Stimulated activated effector memory CD8-positive, alpha-beta T cell treated with anti-CD3 and anti-CD28 coated beads, Interleukin-12 subunit alpha, Interleukin-12 subunit beta, amount 100 ng/mL, for 72 hours (primary cell): ENCODE measurements around the gene CASTOR2.

Experiments used
- ATAC-seq: fragments of 150-1000 bp; cut with Tn5 transposase; 2 replicates; pipeline ENCODE4 v1.10.0; 2021
- DNase-seq, 2 donors: peaks; one replicate each; pipeline ENCODE4 v3.0.0; 2021 to 2022; ENCODE audit warnings: low spot score in 2 of 2
- H3K27ac Mint-ChIP-seq: one replicate; pipeline ENCODE4 v1.8.0; 2022; ENCODE audit warnings: mild to moderate bottlenecking, mixed read lengths
- H3K36me3 Mint-ChIP-seq: one replicate; pipeline ENCODE4 v1.8.0; 2022; ENCODE audit warnings: mild to moderate bottlenecking, mixed read lengths
- H3K4me1 Mint-ChIP-seq: one replicate; pipeline ENCODE4 v1.8.0; 2022; ENCODE audit warnings: mixed read lengths
- H3K4me3 Mint-ChIP-seq: one replicate; pipeline ENCODE4 v1.8.0; 2022; ENCODE audit warnings: mild to moderate bottlenecking, mixed read lengths
- H3K9me3 Mint-ChIP-seq: one replicate; pipeline ENCODE4 v1.8.0; 2022; ENCODE audit warnings: mixed read lengths

Gene CASTOR2

GRCh38 chr7:75033064-75033463 lies 68.6 kb downstream of the CASTOR2 start:
- H3K36me3 Mint-ChIP-seq: no peaks in the 10 kb centered on the region
- no peak for DNase-seq
- no peaks in the 10 kb centered on the region for H3K4me1 Mint-ChIP-seq
- H3K4me3 Mint-ChIP-seq: no peak overlapping the region
- H3K9me3 Mint-ChIP-seq: no peaks in the 10 kb centered on the region
- H3K27ac Mint-ChIP-seq: no peak overlapping the region
- no peak for ATAC-seq

- H3K4me3 Mint-ChIP-seq: no peak overlapping the region
- no peaks in the 10 kb centered on the region for H3K36me3 Mint-ChIP-seq
- H3K9me3 Mint-ChIP-seq: no peaks in the 10 kb centered on the region
- no peak for ATAC-seq
- DNase-seq: no peak
- no peak overlapping the region for H3K27ac Mint-ChIP-seq
- no peaks in the 10 kb centered on the region for H3K4me1 Mint-ChIP-seq
Observed at GRCh38 chr7:75033826-75034225, 69.3 kb downstream of the CASTOR2 start.

DNA sequence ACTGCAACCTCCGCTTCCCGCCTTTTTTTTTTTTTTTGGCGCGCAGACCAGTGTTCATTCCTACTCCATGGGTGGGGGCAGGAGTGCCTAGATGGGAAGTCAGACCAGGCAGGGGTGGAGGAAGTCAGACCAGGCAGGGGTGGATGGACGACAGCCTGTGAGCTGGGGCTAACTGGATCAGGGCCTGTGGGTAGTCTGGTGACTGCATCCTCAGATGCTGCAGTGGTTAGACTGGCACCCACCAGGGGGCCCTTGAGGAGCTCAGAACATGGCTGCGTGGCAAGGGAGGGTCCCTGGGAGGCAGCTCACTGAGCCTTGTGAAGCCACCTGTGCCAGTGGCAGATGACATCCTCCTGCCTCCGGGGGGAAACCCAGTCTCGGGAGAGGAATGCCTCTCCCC lies 74.0 kb downstream of the CASTOR2 start:
- Mint-ChIP-seq H3K9me3 (no peaks in the 10 kb centered on the region), H3K27ac (no peak overlapping the region)

DNA sequence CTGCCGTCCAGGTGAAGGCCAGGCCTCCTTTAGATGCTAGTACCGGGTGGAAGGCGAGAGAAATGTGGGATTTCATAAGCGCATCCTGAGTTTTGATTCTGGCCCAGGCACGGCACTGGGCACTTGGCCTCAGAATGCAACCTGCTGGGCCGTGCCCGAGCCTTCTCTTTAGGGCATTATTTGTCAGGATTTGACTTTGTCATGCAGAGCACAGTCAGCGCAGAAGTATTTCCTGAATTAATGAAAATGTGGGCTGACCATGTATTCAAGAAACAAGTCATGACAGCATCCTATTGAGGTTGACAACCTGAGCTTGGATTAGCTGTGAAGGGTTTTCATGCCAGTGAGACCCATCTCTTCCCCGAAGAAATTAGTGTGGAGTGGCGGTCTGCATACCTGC lies 74.7 kb downstream of the CASTOR2 start:
- ATAC-seq: no peak
- no peak for DNase-seq
- no peak overlapping the region for H3K27ac Mint-ChIP-seq

More for the DNA sequence above, 74.0 kb downstream of the CASTOR2 start:
- Mint-ChIP-seq H3K36me3 (peaks cover 17% of the 10 kb centered on the region), H3K4me3 (no peak overlapping the region), H3K4me1 (no peaks in the 10 kb centered on the region)
- ATAC-seq (peak; percentile 42), DNase-seq (no peak)

GRCh38 chr7:75039709-75040108 lies 75.2 kb downstream of the CASTOR2 start:
- H3K36me3 Mint-ChIP-seq: peaks cover 29% of the 10 kb centered on the region
- no peaks in the 10 kb centered on the region for H3K4me1 Mint-ChIP-seq
- no peak overlapping the region for H3K27ac Mint-ChIP-seq
- H3K9me3 Mint-ChIP-seq: no peaks in the 10 kb centered on the region
- no peak overlapping the region for H3K4me3 Mint-ChIP-seq
- DNase-seq: no peak
- ATAC-seq: no peak

More for the DNA sequence above, 74.7 kb downstream of the CASTOR2 start:
- H3K4me1 Mint-ChIP-seq: no peaks in the 10 kb centered on the region
- H3K4me3 Mint-ChIP-seq: no peak overlapping the region
- H3K36me3 Mint-ChIP-seq: peaks cover 23% of the 10 kb centered on the region
- no peaks in the 10 kb centered on the region for H3K9me3 Mint-ChIP-seq

DNA sequence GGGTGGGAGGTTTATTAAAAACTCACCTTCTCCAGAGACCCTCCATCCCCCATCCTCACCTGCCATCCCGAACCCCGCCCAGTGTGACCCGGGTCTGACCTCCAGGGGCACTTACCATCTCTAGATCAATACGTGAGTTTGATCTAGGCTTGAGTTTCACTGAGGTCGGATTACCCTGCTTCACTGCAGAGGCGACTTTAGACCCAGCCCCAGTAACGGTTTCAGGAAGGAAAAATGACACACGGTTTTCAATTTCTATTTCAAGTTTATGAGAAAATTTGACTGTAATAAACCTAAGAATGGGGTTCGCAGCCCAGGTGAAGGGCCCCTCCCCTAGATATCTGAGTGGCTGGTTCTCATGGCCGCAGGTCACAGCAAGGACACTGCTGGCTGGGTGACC lies 76.0 kb downstream of the CASTOR2 start:
- peak overlapping the region; percentile 60 for H3K27ac Mint-ChIP-seq
- ATAC-seq (no peak), DNase-seq (no peak)
- no peaks in the 10 kb centered on the region for H3K4me1 Mint-ChIP-seq
- no peak overlapping the region for H3K4me3 Mint-ChIP-seq
- no peaks in the 10 kb centered on the region for H3K9me3 Mint-ChIP-seq
- peaks cover 30% of the 10 kb centered on the region for H3K36me3 Mint-ChIP-seq

DNA sequence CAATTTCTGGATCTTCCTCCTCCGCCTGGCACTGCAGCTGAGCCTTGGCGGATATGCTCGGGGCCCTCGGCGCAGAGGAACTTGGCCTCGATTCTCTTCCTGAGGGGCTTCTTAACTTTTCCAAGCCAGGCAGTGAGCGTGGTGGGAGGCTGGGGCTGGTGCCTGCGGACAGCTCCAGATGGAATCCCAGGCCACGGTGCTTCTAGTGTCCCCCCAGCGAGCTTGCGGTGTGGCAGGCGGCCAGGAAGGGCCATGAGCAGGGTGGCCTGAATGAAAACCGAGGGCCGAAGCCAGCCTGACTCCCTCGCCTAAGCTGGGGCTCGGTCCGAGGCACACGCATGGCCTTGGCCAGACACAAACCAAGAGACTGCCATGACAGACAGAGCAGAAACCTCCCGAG lies 77.8 kb downstream of the CASTOR2 start:
- DNase-seq: no peak
- Mint-ChIP-seq H3K9me3 (no peaks in the 10 kb centered on the region), H3K4me3 (no peak overlapping the region), H3K4me1 (no peaks in the 10 kb centered on the region), H3K36me3 (peaks cover 39% of the 10 kb centered on the region), H3K27ac (no peak overlapping the region)
- no peak for ATAC-seq

DNA sequence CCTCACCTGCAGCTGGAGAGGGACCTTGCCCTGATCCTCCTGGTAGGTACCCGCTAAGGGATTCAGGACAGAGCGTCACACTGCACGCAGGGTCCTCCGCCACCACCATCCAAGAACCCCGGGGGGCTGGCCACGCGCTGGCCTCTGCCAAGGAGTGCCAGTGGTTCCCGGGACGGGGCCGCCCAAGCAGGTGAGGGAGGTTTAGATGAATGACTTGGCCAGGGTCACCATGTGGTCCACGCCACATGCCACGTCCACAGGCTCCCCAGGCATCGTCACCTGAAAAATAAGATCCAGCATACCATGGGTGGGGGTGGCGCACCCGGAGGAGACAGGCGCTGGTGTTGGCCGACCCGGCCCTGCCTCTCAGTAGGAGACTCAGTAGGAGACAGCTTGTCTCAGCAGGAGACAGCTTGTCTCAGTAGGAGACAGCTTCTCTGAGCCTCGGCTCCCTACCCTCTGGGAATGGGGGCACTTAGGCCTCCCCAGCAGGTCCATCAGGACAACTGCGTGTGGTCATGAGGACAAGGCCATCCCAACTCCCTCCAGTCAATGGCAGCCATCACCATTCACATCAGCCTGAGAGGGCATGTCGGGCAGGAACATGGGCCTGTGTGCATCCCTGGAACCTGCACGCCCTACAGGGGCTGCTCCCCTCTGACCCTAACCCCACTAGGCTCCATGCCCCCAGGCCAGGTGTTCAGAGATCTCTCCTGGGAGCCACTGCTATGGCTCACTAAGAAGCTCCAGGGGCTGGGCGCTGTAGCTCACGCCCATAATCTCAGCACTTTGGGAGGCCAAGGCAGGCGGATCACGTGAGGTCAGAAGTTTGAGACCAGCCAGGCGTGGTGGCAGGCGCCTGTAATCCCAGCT lies 78.6 kb downstream of the CASTOR2 start:
- no peaks in the 10 kb centered on the region for H3K9me3 Mint-ChIP-seq
- ATAC-seq: no peak
- H3K27ac Mint-ChIP-seq: no peak overlapping the region
- H3K4me1 Mint-ChIP-seq: no peaks in the 10 kb centered on the region
- H3K36me3 Mint-ChIP-seq: peaks cover 45% of the 10 kb centered on the region
- no peak overlapping the region for H3K4me3 Mint-ChIP-seq
- no peak for DNase-seq

DNA sequence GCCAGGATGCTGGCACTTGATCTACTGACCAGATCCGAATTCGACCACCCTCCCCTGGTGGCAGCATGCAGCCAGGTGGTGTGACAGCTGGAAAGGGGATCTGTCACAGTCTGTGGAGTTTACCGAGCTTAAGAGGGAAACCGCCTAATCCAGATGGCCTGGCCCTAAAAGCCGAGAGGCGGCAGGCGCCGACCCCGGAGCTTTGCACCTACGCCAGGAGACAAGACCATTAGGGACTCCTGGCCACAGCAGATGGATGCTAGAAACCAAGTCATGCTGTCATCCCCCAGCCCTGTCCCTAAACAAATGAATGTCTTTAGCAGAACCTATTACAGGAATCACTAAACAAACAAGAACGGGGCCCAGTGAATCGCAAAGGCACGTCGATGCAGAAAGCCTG lies 81.4 kb downstream of the CASTOR2 start:
- no peak for DNase-seq
- Mint-ChIP-seq H3K36me3 (peaks cover 73% of the 10 kb centered on the region), H3K9me3 (no peaks in the 10 kb centered on the region), H3K27ac (no peak overlapping the region), H3K4me1 (no peaks in the 10 kb centered on the region), H3K4me3 (no peak overlapping the region)
- ATAC-seq: no peak

GRCh38 chr7:75048435-75049379 lies 84.2 kb downstream of the CASTOR2 start:
- Mint-ChIP-seq H3K36me3 (peaks cover 80% of the 10 kb centered on the region), H3K9me3 (no peaks in the 10 kb centered on the region), H3K4me1 (no peaks in the 10 kb centered on the region), H3K4me3 (no peak overlapping the region), H3K27ac (no peak overlapping the region)
- DNase-seq (no peak), ATAC-seq (no peak)

DNA sequence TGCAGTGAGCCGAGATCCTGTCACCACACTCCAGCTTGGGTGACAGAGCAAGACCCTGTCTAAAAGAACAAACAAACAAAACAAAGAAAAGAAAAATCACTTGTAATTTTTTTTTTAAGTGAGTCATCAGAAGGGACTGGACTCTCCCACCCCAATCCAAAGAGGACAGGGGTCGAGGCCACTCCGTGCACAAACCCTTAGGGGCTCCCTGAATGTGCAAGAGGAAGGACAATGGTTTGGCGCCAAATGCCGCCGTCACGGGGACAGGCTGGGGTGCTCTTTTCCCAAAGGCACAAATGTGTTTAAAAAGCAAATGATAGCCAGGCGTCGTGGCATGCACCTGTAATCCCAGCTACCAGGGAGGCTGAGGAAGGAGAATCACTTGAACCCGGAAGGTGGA lies 85.3 kb downstream of the CASTOR2 start:
- Mint-ChIP-seq H3K9me3 (no peaks in the 10 kb centered on the region), H3K4me3 (no peak overlapping the region), H3K36me3 (peaks cover 80% of the 10 kb centered on the region), H3K4me1 (no peaks in the 10 kb centered on the region), H3K27ac (no peak overlapping the region)
- ATAC-seq: no peak
- DNase-seq: no peak

DNA sequence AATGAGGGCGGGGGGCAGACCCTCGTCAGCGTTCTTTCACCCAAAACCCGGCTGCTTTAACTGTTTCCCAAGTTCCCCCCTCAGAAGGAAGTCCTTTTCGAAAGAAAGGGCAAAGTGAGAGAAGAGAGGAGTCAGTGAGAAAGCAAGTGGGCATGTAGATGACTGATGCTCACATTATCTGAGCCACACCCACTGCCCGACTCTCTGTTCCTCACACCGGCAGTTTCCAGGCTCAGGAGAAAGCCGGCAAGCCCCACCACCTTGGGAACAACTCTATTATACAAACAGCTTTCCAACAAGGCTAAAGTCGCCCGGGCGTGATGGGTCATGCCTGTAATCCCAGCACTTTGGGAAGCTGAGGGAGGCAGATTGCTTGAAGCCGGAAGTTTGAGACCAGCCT lies 86.0 kb downstream of the CASTOR2 start:
- no peak for DNase-seq
- no peaks in the 10 kb centered on the region for H3K4me1 Mint-ChIP-seq
- no peak overlapping the region for H3K27ac Mint-ChIP-seq
- peaks cover 87% of the 10 kb centered on the region for H3K36me3 Mint-ChIP-seq
- no peak overlapping the region for H3K4me3 Mint-ChIP-seq
- ATAC-seq: no peak
- H3K9me3 Mint-ChIP-seq: no peaks in the 10 kb centered on the region

GRCh38 chr7:75054744-75055143 lies 90.2 kb downstream of the CASTOR2 start:
- H3K9me3 Mint-ChIP-seq: no peaks in the 10 kb centered on the region
- DNase-seq (no peak), ATAC-seq (no peak)
- H3K36me3 Mint-ChIP-seq: peaks cover 97% of the 10 kb centered on the region
- no peak overlapping the region for H3K4me3 Mint-ChIP-seq
- no peak overlapping the region for H3K27ac Mint-ChIP-seq
- no peaks in the 10 kb centered on the region for H3K4me1 Mint-ChIP-seq

DNA sequence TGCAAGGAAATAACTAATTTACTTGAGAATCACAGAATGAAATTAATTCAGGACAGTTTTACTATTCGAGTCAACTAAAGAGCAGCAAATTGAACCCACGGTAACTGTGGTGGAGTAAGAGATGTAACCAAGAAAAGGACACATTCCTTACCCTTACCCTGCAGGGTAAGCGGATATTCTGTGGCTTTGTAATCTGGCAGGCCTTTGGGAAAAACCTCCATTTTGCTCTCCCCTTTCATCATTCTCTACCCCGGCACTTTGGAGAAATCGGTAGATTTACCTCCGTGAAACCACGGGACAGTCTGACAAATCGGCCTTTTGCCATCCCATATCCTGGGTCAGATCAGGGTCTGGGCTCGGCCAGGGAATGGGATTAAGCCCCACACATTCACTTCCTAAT lies 90.7 kb downstream of the CASTOR2 start:
- Mint-ChIP-seq H3K9me3 (no peaks in the 10 kb centered on the region), H3K4me3 (no peak overlapping the region), H3K4me1 (no peaks in the 10 kb centered on the region), H3K36me3 (peaks cover 97% of the 10 kb centered on the region), H3K27ac (no peak overlapping the region)
- no peak for DNase-seq
- ATAC-seq: no peak

- DNase-seq: no peak
- no peaks in the 10 kb centered on the region for H3K9me3 Mint-ChIP-seq
- peaks cover 97% of the 10 kb centered on the region for H3K36me3 Mint-ChIP-seq
- H3K4me3 Mint-ChIP-seq: no peak overlapping the region
- no peak for ATAC-seq
- peak overlapping the region; percentile 41 for H3K27ac Mint-ChIP-seq
- H3K4me1 Mint-ChIP-seq: no peaks in the 10 kb centered on the region
Observed at GRCh38 chr7:75055830-75056772, 91.6 kb downstream of the CASTOR2 start.
